Measurements from ENCODE around the gene CYP24A1. TPM values are rescaled to one million over a fixed set of nuclear protein-coding genes. Genes with fewer than 3 reads are reported as not detected.

CYP24A1 gene
- total RNA-seq, 1 experiment from 2014 or later: 0.95 TPM

GRCh38 chr20:54113566-54113965, 60.2 kb downstream of the CYP24A1 start:
- DNase-seq (ENCODE audit: low spot score): no peak

- no peak for DNase-seq (ENCODE audit: low spot score)
Measured at GRCh38 chr20:54112221-54112884, 61.4 kb downstream of the CYP24A1 start.

- no peak for DNase-seq (ENCODE audit: low spot score)
Measured at GRCh38 chr20:54111460-54111859, 62.3 kb downstream of the CYP24A1 start.

GRCh38 chr20:54110457-54110856, 63.3 kb downstream of the CYP24A1 start:
- DNase-seq (ENCODE audit: low spot score): no peak

GRCh38 chr20:54110041-54110440, 63.7 kb downstream of the CYP24A1 start:
- DNase-seq (ENCODE audit: low spot score): no peak

- no peak for DNase-seq (ENCODE audit: low spot score)
Measured at GRCh38 chr20:54108817-54109216, 65.0 kb downstream of the CYP24A1 start.

- DNase-seq (ENCODE audit: low spot score): no peak
Measured at GRCh38 chr20:54108326-54108642, 65.5 kb downstream of the CYP24A1 start.

GRCh38 chr20:54107600-54108325, 66.0 kb downstream of the CYP24A1 start:
- no peak for DNase-seq (ENCODE audit: low spot score)

- DNase-seq (ENCODE audit: low spot score): no peak
Measured at GRCh38 chr20:54107181-54107580, 66.6 kb downstream of the CYP24A1 start.

GRCh38 chr20:54106162-54106561, 67.6 kb downstream of the CYP24A1 start:
- no peak for DNase-seq (ENCODE audit: low spot score)

GRCh38 chr20:54105653-54106052, 68.1 kb downstream of the CYP24A1 start:
- no peak for DNase-seq (ENCODE audit: low spot score)

GRCh38 chr20:54104781-54105180, 69.0 kb downstream of the CYP24A1 start:
- DNase-seq (ENCODE audit: low spot score): no peak

- DNase-seq (ENCODE audit: low spot score): no peak
Measured at GRCh38 chr20:54103762-54104600, 69.8 kb downstream of the CYP24A1 start.

Other genes starting within 250 kb of the CYP24A1 start
- gene BCAS1, start 103.4 kb downstream of the CYP24A1 start, total RNA-seq (2014; rRNA removed; shearing (Covaris generic)): 0.12 TPM in 1 of 2 replicates, not detected in the other
- 147 and 169 TPM in 2 replicates for gene PFDN4, start 34.1 kb upstream of the CYP24A1 start, total RNA-seq (2014; rRNA removed; shearing (Covaris generic))